HL-60 (cell line): Measurements from ENCODE around the gene CRTC3.

Experiments
- DNase-seq, 2 experiments: peaks; one replicate each; pipeline ENCODE4 v3.0.0-alpha.2; 2010 to 2020; ENCODE audit warnings: low read depth in 1 of 2, low spot score in 1 of 2
- H3K27ac ChIP-seq: fragments of 250-450 bp; sonication (Bioruptor Pico); replicated peaks from 2 replicates; pipeline ENCODE4 v1.5.1; 2020; ENCODE audit warnings: mild to moderate bottlenecking, moderate library complexity
- H3K27me3 ChIP-seq: fragments of 250-450 bp; sonication (Bioruptor Pico); 2 replicates; pipeline ENCODE4 v1.5.1; 2021; ENCODE audit warnings: mild to moderate bottlenecking, moderate library complexity; ENCODE audit not compliant: insufficient read depth, poor library complexity, severe bottlenecking
- H3K4me3 ChIP-seq: replicated peaks from 2 replicates; pipeline ENCODE4 v1.5.1; 2011; ENCODE audit warnings: mild to moderate bottlenecking, control low read depth, low read length; ENCODE audit not compliant: insufficient read depth
- CTCF ChIP-seq: IDR thresholded peaks from one replicate; pipeline ENCODE4 v1.5.1; 2011; ENCODE audit warnings: low read length, control low read depth, inconsistent platforms; ENCODE audit not compliant: insufficient read depth
- GABPA ChIP-seq: IDR thresholded peaks from 2 replicates; pipeline ENCODE4 v1.6.1; 2012; ENCODE audit warnings: low read depth
- POLR2AphosphoS5 ChIP-seq: IDR thresholded peaks from 2 replicates; pipeline ENCODE4 v1.6.1; 2012; ENCODE audit warnings: low read depth
- REST ChIP-seq: IDR thresholded peaks from 2 replicates; pipeline ENCODE4 v1.6.1; 2012; ENCODE audit warnings: low read depth; ENCODE audit not compliant: insufficient replicate concordance
- SPI1 ChIP-seq: IDR thresholded peaks from 2 replicates; pipeline ENCODE4 v1.6.1; 2012; ENCODE audit warnings: low read depth, mild to moderate bottlenecking, borderline replicate concordance

CRTC3 gene

GRCh38 chr15:90496791-90497190 is 32.9 kb upstream of the CRTC3 start:
- Histone ChIP-seq H3K27me3 (no peaks in the 10 kb centered on the region), H3K4me3 (no peak overlapping the region), H3K27ac (no peak overlapping the region)
- no peak for DNase-seq
- TF ChIP-seq SPI1: no peak
- TF ChIP-seq GABPA: no peak
- TF ChIP-seq POLR2AphosphoS5: no peak

- no peak overlapping the region for H3K4me3 ChIP-seq
- H3K27me3 ChIP-seq: no peaks in the 10 kb centered on the region
- TF ChIP-seq SPI1 (no peak), CTCF (no peak), GABPA (no peak)
- no peak for DNase-seq
- H3K27ac ChIP-seq: no peak overlapping the region
Measured at GRCh38 chr15:90497376-90497775, 32.3 kb upstream of the CRTC3 start.

- no peak for DNase-seq
- Histone ChIP-seq H3K4me3 (no peak overlapping the region), H3K27me3 (no peaks in the 10 kb centered on the region), H3K27ac (no peak overlapping the region)
- no peak for TF ChIP-seq SPI1
- no peak for TF ChIP-seq GABPA
- TF ChIP-seq POLR2AphosphoS5: no peak
- no peak for TF ChIP-seq CTCF
- TF ChIP-seq REST: no peak
Measured at GRCh38 chr15:90497912-90498311, 31.8 kb upstream of the CRTC3 start.

- no peak for TF ChIP-seq REST
- TF ChIP-seq GABPA: no peak
- TF ChIP-seq SPI1: no peak
- no peak for TF ChIP-seq POLR2AphosphoS5
- TF ChIP-seq CTCF: no peak
- no peak overlapping the region for H3K27ac ChIP-seq
- H3K4me3 ChIP-seq: no peak overlapping the region
- H3K27me3 ChIP-seq: no peaks in the 10 kb centered on the region
- DNase-seq: no peak
Measured at GRCh38 chr15:90500171-90500570, 29.6 kb upstream of the CRTC3 start.

- H3K27me3 ChIP-seq: no peaks in the 10 kb centered on the region
Measured at GRCh38 chr15:90501898-90502297, 27.8 kb upstream of the CRTC3 start.

More at GRCh38 chr15:90501898-90502297, 27.8 kb upstream of the CRTC3 start:
- no peak overlapping the region for H3K4me3 ChIP-seq
- no peak overlapping the region for H3K27ac ChIP-seq
- TF ChIP-seq REST (no peak), CTCF (no peak), SPI1 (no peak), GABPA (no peak), POLR2AphosphoS5 (no peak)
- DNase-seq: no peak
